WTC11 (cell line): ENCODE measurements around the gene FCMR.

Experiments used
- ATF2 ChIP-seq: sonication (generic); formaldehyde crosslinking; IDR thresholded peaks from 2 replicates; pipeline ENCODE4 v1.8.1; 2022; ENCODE audit warnings: low read depth, missing genetic modification reagents, borderline replicate concordance
- CTCF ChIP-seq: fragments of 200-600 bp; IDR thresholded peaks from 2 replicates; pipeline ENCODE4 v1.8.0; 2022; ENCODE audit warnings: antibody characterized with exemption
- EMX1 ChIP-seq: fragments of 250-450 bp; sonication (Bioruptor Pico); IDR thresholded peaks from 2 replicates; pipeline ENCODE4 v1.8.0; 2021; ENCODE audit warnings: mild to moderate bottlenecking
- JUN ChIP-seq: sonication (generic); formaldehyde crosslinking; IDR thresholded peaks from 2 replicates; pipeline ENCODE4 v1.8.0; 2023; ENCODE audit warnings: mild to moderate bottlenecking, missing genetic modification reagents
- NR1H2 ChIP-seq: sonication (generic); formaldehyde crosslinking; IDR thresholded peaks from 2 replicates; pipeline ENCODE4 v1.9.0; 2021; ENCODE audit warnings: mild to moderate bottlenecking, moderate library complexity, missing genetic modification reagents

GRCh38 chr1:206967096-206967849, 45.5 kb upstream of the FCMR start:
- TF ChIP-seq CTCF = no peak
- no peak for TF ChIP-seq JUN (CRISPR knock-in tag)
- TF ChIP-seq NR1H2 = no peak
- no peak for TF ChIP-seq EMX1
- TF ChIP-seq ATF2 = no peak
